SK-MEL-5 (cell line): ENCODE measurements around the gene KRT16. TPM values are rescaled to one million over a fixed set of nuclear protein-coding genes. Genes with fewer than 3 reads are reported as not detected.
"Not testable (repeated sequence)": the region's sequence is repeated elsewhere in the genome, so short reads cannot be mapped to it uniquely, and the experiment has no call there.

Source experiments
- DNase-seq: peaks from one replicate; pipeline ENCODE4 v3.0.0-alpha.2; 2016; ENCODE audit warnings: low read depth, low spot score
- in situ Hi-C: cut with HindIII; loops from 2 replicates; pipeline ENCODE4 v1.10.0; 2016; ENCODE audit warnings: low sequenced_read_pairs, high pct_unique_total_duplicates, low pct_unique_long_range_greater_than_20kb
- total RNA-seq: library from RNA; depleted of rRNA; stranded (reverse); fragments of >200 nt; shearing (Covaris generic); gene quantifications from 2 replicates; pipeline ENCODE4 v1.2.3, GENCODE V29; 2014

The KRT16 gene
- total RNA-seq, 1 experiment from 2014 or later = not detected

GRCh38 chr17:41631025-41631897, 18.7 kb upstream of the KRT16 start:
- no peak for DNase-seq
- in situ Hi-C loops = no loop called here

GRCh38 chr17:41629826-41630670, 17.5 kb upstream of the KRT16 start:
- DNase-seq = no peak
- in situ Hi-C loops = no loop called here

- no peak for DNase-seq
- in situ Hi-C loops = no loop called here
These were observed 16.7 kb upstream of the KRT16 start for GRCh38 chr17:41629316-41629715.

GRCh38 chr17:41628621-41629255, 16.2 kb upstream of the KRT16 start:
- DNase-seq, in situ Hi-C loops: not testable (repeated sequence)

GRCh38 chr17:41628073-41628370, 15.5 kb upstream of the KRT16 start:
- in situ Hi-C loops, DNase-seq: not testable (repeated sequence)

- no peak for DNase-seq
- in situ Hi-C loops = no loop called here
These were observed 14.9 kb upstream of the KRT16 start for GRCh38 chr17:41627316-41628072.

- DNase-seq, in situ Hi-C loops: not testable (repeated sequence)
These were observed 14.3 kb upstream of the KRT16 start for GRCh38 chr17:41626914-41627295.

- DNase-seq, in situ Hi-C loops: not testable (repeated sequence)
These were observed 13.7 kb upstream of the KRT16 start for GRCh38 chr17:41626028-41626913.

GRCh38 chr17:41625602-41626001, 13.0 kb upstream of the KRT16 start:
- in situ Hi-C loops = no loop called here

GRCh38 chr17:41624208-41625101, 11.9 kb upstream of the KRT16 start, which contains the start of gene KRT17:
Gene KRT17 (minus strand): TSS chr17:41624575. CDS start chr17:41624509, 66 bp downstream.
- DNase-seq = no peak
- in situ Hi-C loops = no loop called here

More at GRCh38 chr17:41625602-41626001, 13.0 kb upstream of the KRT16 start:
- no peak for DNase-seq

- DNase-seq, in situ Hi-C loops: not testable (repeated sequence)
These were observed 10.8 kb upstream of the KRT16 start for GRCh38 chr17:41623184-41623861.

- in situ Hi-C loops, DNase-seq: not testable (repeated sequence)
These were observed 10.0 kb upstream of the KRT16 start for GRCh38 chr17:41622340-41623183.

- in situ Hi-C loops = no loop called here
- no peak for DNase-seq
These were observed 9.3 kb upstream of the KRT16 start for GRCh38 chr17:41621916-41622315.

- in situ Hi-C loops, DNase-seq: not testable (repeated sequence)
These were observed 8.9 kb upstream of the KRT16 start for GRCh38 chr17:41621435-41621817.
